Coronary artery (tissue), 2 donors: ENCODE results near the gene MBD3L3.
"Not testable (repeated sequence)": the region's sequence is repeated elsewhere in the genome, so short reads cannot be mapped to it uniquely, and the experiment has no call there.

ENCODE experiments used
- DNase-seq: peaks from one replicate; pipeline ENCODE4 v3.0.0-alpha.2; 2017; ENCODE audit warnings: low spot score
- H3K27ac ChIP-seq, 2 donors: fragments of 200-600 bp; sonication (generic); one replicate each; pipeline ENCODE4 v1.5.1; 2016 to 2019
- H3K4me3 ChIP-seq: fragments of 200-600 bp; sonication (generic); 2 replicates; pipeline ENCODE4 v1.5.1; 2016; ENCODE audit warnings: mild to moderate bottlenecking, moderate library complexity
- CTCF ChIP-seq: fragments of 200-600 bp; sonication (generic); IDR thresholded peaks from one replicate; pipeline ENCODE4 v1.5.1; 2019; ENCODE audit warnings: antibody characterized with exemption

The MBD3L3 gene

GRCh38 chr19:7052896-7053295 lies 5.6 kb downstream of the MBD3L3 start:
- H3K4me3 ChIP-seq, DNase-seq, H3K27ac ChIP-seq: not testable (repeated sequence)

DNA sequence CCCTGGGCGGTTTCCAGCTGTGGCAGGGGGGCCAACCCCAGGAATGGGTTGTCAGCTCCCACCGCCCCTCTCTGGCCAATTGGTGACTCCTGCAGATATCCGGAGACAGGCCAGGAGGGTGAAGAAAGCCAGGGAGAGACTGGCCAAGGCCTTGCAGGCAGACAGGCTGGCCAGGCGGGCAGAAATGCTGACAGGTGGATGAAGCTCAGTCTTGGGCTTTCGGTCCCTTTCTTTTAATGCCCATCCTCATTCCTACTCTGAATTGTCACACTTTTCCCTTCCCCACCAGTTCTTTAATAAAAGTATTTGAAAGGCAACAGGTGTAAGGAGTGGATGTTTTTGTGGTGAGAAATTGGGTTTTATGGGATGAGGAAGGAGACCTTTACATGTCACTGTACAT lies 7.1 kb downstream of the MBD3L3 start:
- H3K4me3 ChIP-seq, DNase-seq: not testable (repeated sequence)

GRCh38 chr19:7049021-7049420 lies 9.5 kb downstream of the MBD3L3 start, which contains the start of gene MBD3L2:
Gene MBD3L2, plus strand, starts transcription at chr19:7049321. Its CDS starts 53 bp downstream, at chr19:7049374.
- not testable (repeated sequence) for DNase-seq, H3K4me3 ChIP-seq, H3K27ac ChIP-seq

More for the DNA sequence above, 7.1 kb downstream of the MBD3L3 start:
- not testable (repeated sequence) for H3K27ac ChIP-seq

- not testable (repeated sequence) for H3K27ac ChIP-seq, DNase-seq, H3K4me3 ChIP-seq
Observed at GRCh38 chr19:7041563-7041962, 16.9 kb downstream of the MBD3L3 start.

- H3K4me3 ChIP-seq, DNase-seq, H3K27ac ChIP-seq: not testable (repeated sequence)
Observed at GRCh38 chr19:7040079-7040478, 18.4 kb downstream of the MBD3L3 start, which contains the start of gene MBD3L4. Gene MBD3L4, minus strand, starts transcription at chr19:7040179. Its CDS starts 35 bp downstream, at chr19:7040144.

DNA sequence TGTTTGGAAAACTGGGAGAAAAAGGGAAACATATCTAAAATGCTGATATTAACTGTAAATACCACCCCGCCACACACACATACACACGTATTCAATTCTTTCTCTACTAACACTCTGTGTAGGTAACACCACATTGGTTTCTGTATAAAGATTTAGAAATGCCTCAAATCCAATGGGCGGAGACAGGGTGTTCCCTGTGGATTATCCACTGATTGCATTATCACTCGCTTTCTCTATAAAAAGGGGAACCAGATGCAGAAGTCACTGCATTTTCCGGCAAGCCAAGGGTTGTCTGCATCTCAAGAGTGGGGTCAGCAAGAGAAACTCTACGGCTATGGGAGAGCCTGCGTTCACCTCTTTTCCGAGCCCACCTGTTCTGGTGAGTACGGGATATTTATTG lies 28.2 kb downstream of the MBD3L3 start, which contains the start of gene MBD3L5:
Gene MBD3L5, plus strand, starts transcription at position 301 of the 400 bp plus-strand sequence. Its CDS starts 34 bp downstream, at position 335.
- H3K27ac ChIP-seq, DNase-seq, H3K4me3 ChIP-seq: not testable (repeated sequence)

DNA sequence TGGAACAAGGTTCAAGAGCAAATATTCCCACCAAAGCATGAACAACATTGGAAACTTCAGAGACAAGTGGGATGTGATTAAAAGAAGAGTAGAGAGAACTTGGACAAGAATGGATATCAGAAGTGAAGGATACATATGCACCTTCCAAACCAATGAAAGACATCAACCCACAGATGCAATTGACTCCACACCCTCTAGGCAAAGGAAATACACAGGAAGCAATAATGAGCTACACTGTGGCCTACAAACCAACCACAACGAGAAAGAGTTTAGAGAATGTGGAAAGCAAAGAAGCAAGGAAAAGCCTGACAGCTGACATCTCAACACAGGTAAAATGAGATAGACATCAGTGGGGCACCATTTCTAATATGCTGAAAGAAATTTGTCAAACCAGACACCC lies 29.7 kb downstream of the MBD3L3 start:
- not testable (repeated sequence) for H3K27ac ChIP-seq, DNase-seq, H3K4me3 ChIP-seq

DNA sequence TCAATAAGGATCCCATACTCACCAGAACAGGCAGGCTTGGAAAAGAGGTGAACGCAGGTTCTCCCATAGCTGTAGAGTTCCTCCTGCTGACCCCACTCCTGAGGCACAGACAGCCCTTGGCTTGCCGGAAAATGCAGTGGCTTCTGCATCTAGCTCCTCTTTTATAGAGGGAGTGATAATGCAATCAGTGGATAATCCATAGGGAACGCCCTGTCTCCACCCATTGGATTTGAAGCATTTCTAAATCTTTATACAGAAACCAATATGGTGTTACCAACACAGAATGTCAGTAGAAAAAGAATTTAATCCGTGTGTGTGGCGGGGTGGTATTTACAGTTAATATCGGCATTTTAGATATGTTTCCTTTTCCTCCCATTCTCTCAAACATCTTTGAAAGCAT lies 37.1 kb downstream of the MBD3L3 start, which contains the start of gene MBD3L2B:
Gene MBD3L2B, minus strand, starts transcription at position 101 of the 400 bp plus-strand sequence. Its CDS starts 34 bp downstream, at position 67.
- not testable (repeated sequence) for H3K4me3 ChIP-seq, H3K27ac ChIP-seq, DNase-seq

DNA sequence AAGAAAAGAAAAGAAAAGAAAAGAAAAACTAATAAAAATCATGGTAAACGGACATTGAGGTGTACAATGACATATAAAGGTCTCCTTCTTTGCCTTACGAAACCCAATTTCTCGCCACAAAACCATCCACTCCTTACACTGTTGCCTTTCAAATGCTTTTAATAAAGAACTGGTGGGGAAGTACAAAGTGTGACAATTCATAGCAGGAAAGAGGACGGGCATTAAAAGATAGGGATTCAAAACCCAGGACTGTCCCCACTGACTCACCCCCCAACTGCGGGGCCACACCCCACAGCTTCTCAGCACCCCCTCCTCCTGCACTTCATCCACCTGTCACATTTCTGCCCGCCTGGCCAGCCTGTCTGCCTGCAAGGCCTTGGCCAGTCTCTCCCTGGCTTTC lies 39.6 kb downstream of the MBD3L3 start:
- DNase-seq = no peak
- Histone ChIP-seq H3K27ac (no peak overlapping the region), H3K4me3 (no peak overlapping the region)
- TF ChIP-seq CTCF = no peak

- no peak overlapping the region for H3K4me3 ChIP-seq
- no peak for DNase-seq
- no peak for TF ChIP-seq CTCF
- H3K27ac ChIP-seq = no peak overlapping the region
Observed at GRCh38 chr19:7013678-7014077, 44.8 kb downstream of the MBD3L3 start.

GRCh38 chr19:7010722-7011593 lies 47.5 kb downstream of the MBD3L3 start:
- no peak for TF ChIP-seq CTCF
- H3K4me3 ChIP-seq = no peak overlapping the region
- DNase-seq = no peak
- no peak overlapping the region for H3K27ac ChIP-seq
